Spleen (tissue), 7 donors: ENCODE data around the gene MAP1LC3C.

Experiments used
- CTCF ChIP-seq, 11 experiments: fragments of 200-600 bp in 7 of 11; fragments of 450-650 bp in 4 of 11; sonication (generic) in 4 of 11; IDR thresholded peaks in 8 of 11; conservative IDR thresholded peaks in 3 of 11; 1 replicate in 7 of 11; 2 replicates in 4 of 11; pipeline versions ENCODE4 v1.4.0 to v1.8.0; 2016 to 2021; ENCODE audit warnings: antibody characterized with exemption in 11 of 11, inconsistent platforms in 4 of 11, mild to moderate bottlenecking in 1 of 11
- POLR2A ChIP-seq, 3 donors: fragments of 450-650 bp; IDR thresholded peaks; one replicate each; pipeline ENCODE4 v1.5.1; 2017; ENCODE audit warnings: antibody characterized with exemption in 3 of 3, mild to moderate bottlenecking in 1 of 3
- donor health status: DM: no; HTN: no; CAD: no; lungs with moderate emphysema.
- donor health status: DM: no; HTN: no; CAD: no.
- donor health status: DM: no; HTN: no; CAD: no.

GRCh38 chr1:241994171-241994570 lies 4.7 kb downstream of the MAP1LC3C start:
- TF ChIP-seq CTCF (IDR thresholded peaks at IDR 0.05 in 8 of 11, conservative IDR thresholded peaks at IDR 0.05 in 3 of 11) (no peak), POLR2A (IDR thresholded peaks at IDR 0.05) (no peak)
